ENCODE data around the gene FRMPD1.
"Not testable (repeated sequence)": the region's sequence is repeated elsewhere in the genome, so short reads cannot be mapped to it uniquely, and the experiment has no call there.

The FRMPD1 gene

DNA sequence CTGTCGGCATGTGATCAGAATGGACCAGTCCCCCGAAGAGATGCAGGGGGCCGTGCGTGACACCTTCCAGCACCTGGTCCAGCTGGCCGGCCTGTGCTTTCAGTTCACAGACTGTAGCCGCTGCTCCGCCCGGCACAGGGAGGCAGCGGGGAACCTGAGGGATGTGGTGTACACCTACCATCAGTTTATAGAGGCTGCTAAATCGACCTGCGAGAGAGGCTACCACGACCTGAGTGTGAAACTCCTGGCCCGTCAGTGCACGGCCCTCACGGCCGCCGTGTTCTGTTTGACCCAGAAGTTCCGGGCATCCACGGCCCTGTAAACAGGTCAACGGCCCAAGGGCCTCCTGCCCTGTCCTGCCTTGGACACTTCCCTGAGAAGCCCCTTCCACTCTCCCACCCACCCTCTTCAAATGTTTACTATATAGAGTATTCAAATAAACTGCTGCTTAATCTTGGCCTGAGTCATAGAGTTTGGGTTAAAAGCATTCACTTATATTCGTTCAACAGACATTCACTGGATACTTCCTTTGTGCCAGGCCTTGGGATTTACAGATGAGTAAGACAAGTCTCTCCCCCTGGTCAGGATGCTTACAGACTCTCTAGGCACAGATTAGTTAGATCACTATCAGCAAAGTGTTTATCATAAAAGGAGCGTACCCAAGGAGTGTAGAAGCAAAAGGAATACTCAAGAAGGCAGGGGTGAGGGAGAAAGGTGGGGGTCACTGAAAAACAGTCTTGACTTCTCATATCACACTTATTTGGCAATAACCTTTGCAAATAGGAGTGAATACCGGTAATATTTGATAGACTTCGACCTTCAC, 95.9 kb downstream of the FRMPD1 start:
- DNase-seq: no peak

DNA sequence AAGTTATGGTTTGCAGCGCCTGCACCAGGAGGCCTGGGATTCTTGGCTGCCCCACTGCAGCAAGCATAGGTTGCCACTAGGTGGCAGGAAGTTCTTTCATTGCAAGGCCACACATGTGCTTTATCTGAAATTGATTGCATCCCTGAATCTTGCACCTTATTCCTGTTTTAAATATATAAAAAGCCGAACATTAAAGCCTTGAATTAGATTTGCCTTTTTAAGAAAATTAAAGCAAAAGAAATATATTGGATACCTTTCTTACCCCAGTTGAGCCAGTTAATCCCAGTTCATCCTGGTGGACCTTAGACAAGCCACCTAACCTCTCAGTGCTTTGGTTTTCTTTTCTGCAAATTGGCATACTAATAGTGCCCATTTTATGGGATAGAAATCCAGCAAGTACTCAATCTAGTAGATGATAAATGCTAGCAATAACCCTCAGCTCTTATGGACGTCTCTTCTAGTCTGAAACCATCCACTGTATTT, 96.6 kb downstream of the FRMPD1 start:
- DNase-seq: peak; percentile 58

- DNase-seq: no peak
These were observed 98.4 kb downstream of the FRMPD1 start for GRCh38 chr9:37749129-37749528.

DNA sequence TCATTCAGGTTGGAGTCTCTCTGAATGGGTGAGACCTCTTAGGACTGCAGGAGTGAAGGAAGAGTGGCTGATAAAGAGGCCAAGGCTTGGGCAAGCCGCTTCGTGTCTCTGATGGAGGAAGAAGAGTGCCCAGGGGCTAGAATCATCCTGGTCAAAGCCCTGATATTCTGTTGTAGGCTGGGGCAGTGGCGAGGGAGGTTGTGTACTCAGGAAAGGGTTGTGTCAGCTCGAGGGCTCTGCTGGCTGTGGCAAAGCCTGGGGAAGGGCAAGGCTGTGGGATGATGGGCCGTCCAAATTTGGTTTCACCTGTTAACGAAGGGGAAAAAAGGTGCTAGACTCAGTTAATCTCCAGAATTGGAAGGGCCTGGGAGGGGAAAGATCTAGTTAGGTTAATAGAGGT, 100.4 kb downstream of the FRMPD1 start:
- no peak for DNase-seq

GRCh38 chr9:37751704-37752103, 101.0 kb downstream of the FRMPD1 start:
- DNase-seq: not testable (repeated sequence)

DNA sequence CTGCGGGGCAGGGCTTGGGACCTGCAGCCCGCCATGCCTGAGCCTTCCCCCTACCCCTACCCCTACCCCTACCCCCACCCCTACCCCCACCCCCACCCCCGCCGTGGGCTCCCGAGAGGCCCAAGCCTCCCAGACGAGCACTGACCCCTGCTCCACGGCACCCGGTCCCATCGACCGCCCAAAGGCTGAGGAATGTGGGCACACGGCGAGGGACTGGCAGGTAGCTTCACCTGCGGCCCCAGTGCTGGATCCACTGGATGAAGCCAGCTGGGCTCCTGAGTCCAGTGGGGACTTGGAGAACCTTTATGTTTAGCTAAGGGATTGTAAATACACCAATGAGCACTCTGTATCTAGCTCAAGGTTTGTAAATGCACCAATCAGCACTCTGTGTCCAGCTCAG, 101.4 kb downstream of the FRMPD1 start:
- DNase-seq: not testable (repeated sequence)

GRCh38 chr9:37752642-37753488, 102.1 kb downstream of the FRMPD1 start:
- peak; percentile 5 for DNase-seq

DNA sequence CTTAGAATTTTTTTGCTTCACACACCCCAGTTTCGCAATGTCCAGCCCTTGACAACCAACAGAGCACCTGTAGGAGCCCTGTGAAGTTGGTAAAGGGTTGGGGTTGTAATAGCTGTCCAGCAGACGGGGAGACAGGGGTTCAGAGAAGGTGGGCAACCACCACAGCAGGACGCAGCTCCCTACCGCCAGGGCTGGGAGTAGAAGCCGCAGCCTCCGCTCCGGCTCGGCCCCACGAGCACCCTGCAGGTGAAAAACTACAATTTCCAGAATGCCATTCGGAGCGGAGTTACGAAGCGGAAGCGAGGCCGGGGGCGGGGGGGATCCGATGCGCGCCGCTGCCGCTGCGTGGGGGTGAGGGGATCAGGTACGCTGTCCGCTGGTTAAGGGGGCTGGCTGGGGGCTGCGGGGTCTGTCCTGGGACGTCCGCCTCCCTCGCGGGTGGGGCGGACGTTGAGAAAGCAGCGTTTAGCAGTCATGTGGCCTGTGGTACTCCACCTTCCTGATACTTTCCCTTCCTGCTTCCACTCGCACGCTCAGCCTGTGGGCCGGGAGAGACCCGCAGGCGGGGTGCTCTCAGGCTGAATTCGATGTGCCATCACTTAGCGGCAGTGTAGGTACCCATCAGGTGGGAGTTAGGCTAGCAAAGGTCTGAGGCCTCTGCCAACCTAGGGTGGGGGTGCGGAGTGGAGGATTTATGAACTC, 102.9 kb downstream of the FRMPD1 start, which contains the start of gene TRMT10B:
TRMT10B (plus strand) TSS at position 317 of the 702 bp plus-strand sequence. CDS start 8,127 bp downstream, outside the sequence.
- DNase-seq: peak; percentile 73

DNA sequence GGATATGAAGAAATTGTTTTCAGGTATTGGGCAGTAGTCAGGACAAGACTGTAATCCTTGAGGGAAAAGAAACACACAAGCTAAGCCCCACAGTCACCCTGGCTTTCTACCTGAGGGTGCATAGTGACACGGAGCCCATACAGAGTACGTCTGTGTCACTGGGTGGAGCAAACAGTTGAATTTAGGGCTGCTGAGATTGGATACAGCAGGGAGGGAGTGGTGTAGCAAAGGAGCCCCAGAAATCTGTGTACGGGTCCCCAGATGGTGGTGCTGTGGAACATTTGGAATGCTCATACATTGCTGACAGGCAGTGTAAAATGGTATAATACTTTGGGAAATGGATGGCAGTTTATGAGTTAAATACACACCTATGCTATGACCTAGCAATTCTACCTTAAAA, 108.0 kb downstream of the FRMPD1 start:
- no peak for DNase-seq

DNA sequence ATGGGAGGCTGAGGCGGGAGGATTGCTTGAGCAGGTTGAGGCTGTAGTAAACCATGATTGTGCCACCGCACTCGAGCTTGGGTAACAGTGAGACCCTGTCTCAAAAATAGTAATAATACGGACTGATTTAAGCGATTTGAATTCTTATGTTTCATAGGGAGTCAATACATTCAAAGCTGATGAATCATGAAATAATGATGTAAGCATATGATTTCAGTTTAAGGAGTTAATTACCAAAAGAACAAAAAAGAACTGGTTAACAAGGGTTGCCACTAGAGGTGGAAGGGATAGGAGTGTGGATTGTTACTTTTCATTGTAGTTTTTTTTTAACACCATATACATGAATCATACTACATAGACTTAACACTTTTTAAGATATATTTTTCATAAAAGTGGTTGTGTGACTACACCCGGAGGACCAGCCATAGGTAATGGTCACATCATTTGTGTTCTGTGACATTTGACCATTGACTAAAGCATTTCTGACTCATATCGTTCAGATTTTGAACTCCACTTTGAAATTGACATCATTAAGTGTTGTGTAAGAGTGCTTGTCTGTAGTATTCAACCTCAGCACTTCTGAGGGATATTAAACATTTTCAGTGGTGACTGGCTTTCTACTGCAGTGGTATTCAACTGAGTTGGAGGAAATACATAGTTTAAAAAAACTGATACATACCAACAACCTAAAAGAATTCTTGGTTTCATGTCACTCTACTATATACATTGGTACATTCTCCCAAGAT, 109.8 kb downstream of the FRMPD1 start:
- no peak for DNase-seq

- DNase-seq: no peak
These were observed 110.8 kb downstream of the FRMPD1 start for GRCh38 chr9:37761511-37761910.

GRCh38 chr9:37765263-37765662, 114.5 kb downstream of the FRMPD1 start:
- not testable (repeated sequence) for DNase-seq

GRCh38 chr9:37769306-37769705, 118.6 kb downstream of the FRMPD1 start:
- no peak for DNase-seq

DNA sequence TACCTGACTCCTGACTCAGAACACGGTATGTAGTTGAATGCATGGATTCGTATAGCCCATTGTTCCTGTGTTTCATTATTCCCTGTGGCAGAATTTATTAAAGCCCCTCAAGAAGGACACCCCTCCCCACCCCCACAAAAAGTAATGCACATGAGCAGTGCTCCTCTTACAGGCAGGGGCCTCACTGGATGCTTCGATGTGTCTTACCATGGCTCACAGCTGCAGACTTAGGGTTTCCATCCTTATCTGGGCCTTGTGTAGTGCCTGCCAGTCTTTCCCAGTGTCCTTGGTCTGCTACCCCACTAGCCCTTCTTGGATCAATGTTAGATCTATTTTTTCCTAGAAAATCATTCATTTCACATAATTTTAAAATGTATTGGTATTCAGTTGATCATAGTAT, 119.2 kb downstream of the FRMPD1 start:
- no peak for DNase-seq

DNA sequence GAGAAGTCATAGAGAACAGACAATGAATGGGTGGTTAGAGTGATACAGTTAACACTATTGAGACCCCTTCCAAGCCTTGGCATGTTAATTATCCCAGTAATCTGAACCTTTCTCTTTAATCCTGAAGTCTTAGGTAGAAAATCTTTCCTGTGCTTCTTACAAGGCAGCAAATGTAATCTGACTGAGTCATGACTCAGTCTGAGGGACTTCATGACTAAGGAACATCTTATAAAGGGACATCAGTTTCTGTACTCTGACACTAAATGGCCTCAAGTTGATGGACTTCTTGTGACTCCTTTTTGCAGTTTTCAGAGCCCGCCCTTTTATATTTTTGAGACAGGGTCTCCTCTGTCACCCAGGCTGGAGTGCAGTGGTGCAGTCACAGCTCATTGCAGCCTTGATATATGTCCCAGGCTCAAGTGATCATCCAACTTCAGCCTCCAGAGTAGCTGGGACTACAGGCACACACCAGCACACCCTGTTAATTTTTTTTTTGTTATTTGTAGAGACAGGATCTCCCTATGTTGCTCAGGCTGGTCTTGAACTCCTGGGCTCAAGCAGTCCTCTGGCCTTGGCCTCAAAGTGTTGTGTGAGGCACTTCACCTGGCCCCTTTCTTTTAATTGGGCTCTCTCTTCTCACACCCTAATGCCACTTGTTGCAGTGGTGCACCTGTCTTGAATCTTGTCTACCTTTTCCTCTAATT, 124.6 kb downstream of the FRMPD1 start:
- DNase-seq: no peak

- no peak for DNase-seq
These were observed 125.6 kb downstream of the FRMPD1 start for GRCh38 chr9:37776328-37776727.

DNA sequence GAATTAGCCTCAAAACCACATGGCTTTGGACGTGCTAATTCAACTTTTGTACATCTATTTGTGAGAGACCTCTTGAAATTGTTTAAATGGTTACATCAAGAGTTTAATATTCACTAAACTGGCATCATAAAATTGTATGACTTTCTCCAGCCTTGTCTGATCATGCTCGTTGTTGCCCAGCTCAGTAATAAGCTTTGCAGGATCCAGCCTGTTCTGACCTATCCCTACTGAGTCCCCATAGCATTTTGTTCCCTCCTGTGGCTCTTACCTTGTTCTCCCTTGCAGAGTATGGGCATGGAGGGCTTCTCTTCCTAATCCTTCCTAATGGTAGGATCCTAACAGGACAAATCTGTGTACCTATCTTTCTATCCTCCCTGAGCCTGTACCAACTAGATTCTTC, 127.8 kb downstream of the FRMPD1 start:
- no peak for DNase-seq

GRCh38 chr9:37784291-37784615, 133.5 kb downstream of the FRMPD1 start:
- no peak for DNase-seq

GRCh38 chr9:37784616-37785483, 134.1 kb downstream of the FRMPD1 start, which contains the start of gene EXOSC3:
EXOSC3 (minus strand) TSS chr9:37785064; CDS start chr9:37785044, 20 bp downstream.
- DNase-seq: peak; percentile 86

DNA sequence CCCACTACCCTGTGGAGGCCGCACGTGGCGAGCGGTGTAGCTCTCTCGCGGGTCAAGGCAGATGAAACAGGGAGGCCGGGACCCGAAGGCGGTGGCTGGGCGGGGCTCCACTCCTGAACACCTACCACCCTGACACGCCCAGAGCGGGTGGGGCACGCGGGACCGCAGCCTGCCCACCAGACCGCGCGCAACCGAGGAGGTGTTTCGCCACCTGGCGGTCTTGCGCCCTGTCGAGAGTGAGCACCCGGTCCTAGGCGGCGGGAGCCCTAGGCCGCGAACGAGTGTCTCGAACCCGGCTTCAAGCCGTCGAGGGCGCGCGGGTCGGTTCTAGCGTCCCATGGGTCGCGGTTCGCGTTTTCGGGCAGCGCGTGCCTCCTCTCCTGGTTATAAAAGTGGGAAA, 136.3 kb downstream of the FRMPD1 start:
- DNase-seq: no peak

DNA sequence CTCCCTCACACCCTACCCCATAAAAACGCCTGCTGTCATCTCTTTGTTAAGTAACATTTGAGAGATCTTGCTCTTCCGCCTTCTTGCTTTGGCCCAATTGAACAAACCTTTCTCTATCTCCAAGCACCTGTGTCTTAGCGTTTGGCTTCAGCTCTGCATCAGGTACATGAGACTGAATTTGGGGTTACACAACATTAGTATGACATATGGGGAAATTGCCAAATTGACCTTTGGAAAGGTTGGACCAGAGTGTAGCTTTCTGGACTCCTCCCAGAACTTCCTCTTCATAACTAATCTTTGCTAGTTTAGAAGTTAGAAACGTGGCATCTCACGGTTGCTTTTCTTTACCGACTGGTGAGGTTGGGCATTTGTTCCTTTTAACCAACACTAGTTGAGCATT, 137.6 kb downstream of the FRMPD1 start:
- no peak for DNase-seq
